NCI-H82 treated with DMSO at 0.1 percent for 48 hours (cell line): ENCODE results near the gene PRADC1.
"Not testable (repeated sequence)": the region's sequence is repeated elsewhere in the genome, so short reads cannot be mapped to it uniquely, and the experiment has no call there.

Experiments used
- DNase-seq: peaks from one replicate; lab custom pipeline; 2025; ENCODE audit not compliant: unreplicated experiment; lab: John Stamatoyannopoulos, UW

PRADC1 gene

GRCh38 chr2:73233154-73233931 is at the start of gene PRADC1:
Gene PRADC1 (minus strand): TSS chr2:73233239. CDS start chr2:73233160, 79 bp downstream.
- peak; percentile 97 for DNase-seq

- no peak for DNase-seq
Measured at GRCh38 chr2:73281244-73281643, 48.2 kb upstream of the PRADC1 start.

GRCh38 chr2:73279852-73280251 is 46.8 kb upstream of the PRADC1 start:
- no peak for DNase-seq

- DNase-seq = no peak
Measured at GRCh38 chr2:73272270-73272669, 39.2 kb upstream of the PRADC1 start.

- no peak for DNase-seq
Measured at GRCh38 chr2:73269686-73270465, 36.8 kb upstream of the PRADC1 start.

- DNase-seq = peak; percentile 43
Measured at GRCh38 chr2:73268830-73269685, 36.0 kb upstream of the PRADC1 start.

GRCh38 chr2:73268366-73268829 is 35.4 kb upstream of the PRADC1 start:
- DNase-seq = no peak

- DNase-seq = no peak
Measured at GRCh38 chr2:73267008-73267407, 34.0 kb upstream of the PRADC1 start.

GRCh38 chr2:73266061-73266901 is 33.2 kb upstream of the PRADC1 start:
- no peak for DNase-seq

- DNase-seq = no peak
Measured at GRCh38 chr2:73265298-73266060, 32.4 kb upstream of the PRADC1 start.

- DNase-seq = no peak
Measured at GRCh38 chr2:73264783-73265182, 31.7 kb upstream of the PRADC1 start.

- no peak for DNase-seq
Measured at GRCh38 chr2:73264332-73264606, 31.2 kb upstream of the PRADC1 start.

GRCh38 chr2:73263540-73264331 is 30.7 kb upstream of the PRADC1 start:
- DNase-seq = no peak

GRCh38 chr2:73262691-73263429 is 29.8 kb upstream of the PRADC1 start:
- DNase-seq = not testable (repeated sequence)

- DNase-seq = no peak
Measured at GRCh38 chr2:73262108-73262651, 29.1 kb upstream of the PRADC1 start.

GRCh38 chr2:73260338-73260984 is 27.4 kb upstream of the PRADC1 start:
- no peak for DNase-seq

- DNase-seq = no peak
Measured at GRCh38 chr2:73259704-73260337, 26.8 kb upstream of the PRADC1 start.
